ENCODE data around the gene PLCB4.
A peak's percentile ranks its signal among the peaks of the same experiment; 100 is the strongest.

PLCB4 gene

DNA sequence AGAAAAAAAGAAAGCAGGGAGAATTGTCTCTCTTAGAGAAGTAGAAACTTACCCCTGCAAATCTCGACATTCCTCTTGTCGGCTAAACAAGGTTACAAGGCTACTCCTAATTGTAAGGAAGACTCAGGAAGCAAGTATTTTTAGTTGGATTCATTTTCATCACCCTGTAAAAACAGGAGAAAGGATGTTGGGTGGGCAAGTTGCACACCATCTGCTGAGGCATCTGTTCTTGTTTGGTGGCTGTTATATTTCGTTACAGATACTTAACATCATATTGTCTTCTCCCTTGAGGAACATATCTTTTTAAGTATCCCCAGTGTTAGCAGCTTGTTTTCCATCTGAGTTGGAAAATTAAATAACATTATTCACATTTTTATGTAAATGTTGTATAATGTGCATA is 187.5 kb downstream of the PLCB4 start:
- WGBS (ENCODE audit: extremely low coverage, insufficient coverage, insufficient read length), result no CpG with 5 or more reads among the region's 3 CpGs

DNA sequence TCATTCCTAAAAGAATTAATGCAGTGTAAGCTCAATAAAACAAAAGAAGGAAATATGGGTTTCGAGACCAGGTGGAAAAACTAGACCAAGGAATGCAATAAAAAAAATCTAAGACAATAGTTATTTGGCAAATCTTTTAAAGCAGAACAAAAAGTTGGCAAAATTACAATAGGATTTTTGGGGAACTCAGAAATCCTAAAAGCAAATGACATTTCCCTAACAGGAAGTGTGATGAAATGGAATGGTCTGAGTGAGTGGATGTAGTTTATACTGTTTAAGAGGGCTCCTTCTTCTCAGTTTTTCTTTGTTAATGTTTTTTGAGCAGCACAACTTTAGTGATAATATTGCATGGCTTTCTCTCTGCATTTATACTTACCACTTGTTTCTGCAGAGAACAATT is 190.0 kb downstream of the PLCB4 start:
- Histone ChIP-seq H2AFZ (ENCODE audit: insufficient read depth, low read length, poor library complexity) (no peak overlapping the region), H3K36me3 (ENCODE audit: control insufficient read depth in 1 of 2, insufficient read depth in 2 of 2, low read length in 2 of 2) (no peaks in the 10 kb centered on the region), H4K8ac (ENCODE audit: low read depth, low read length) (no peak overlapping the region), H3K4me1 (ENCODE audit: control insufficient read depth in 1 of 2, insufficient read depth in 2 of 2, low read length in 2 of 2) (no peaks in the 10 kb centered on the region), H3K27ac (ENCODE audit: low read depth, low read length) (no peak overlapping the region), H2BK5ac (ENCODE audit: low read depth, low read length, poor library complexity) (no peak overlapping the region), H3K4me2 (ENCODE audit: low read length) (no peak overlapping the region), H4K91ac (ENCODE audit: low read depth, low read length) (no peak overlapping the region), H3K14ac (ENCODE audit: low read length) (no peak overlapping the region), H3K79me2 (ENCODE audit: control insufficient read depth, insufficient read depth, low read length, poor library complexity) (no peaks in the 10 kb centered on the region), H3K9me3 (ENCODE audit: insufficient read depth, low read depth, low read length) (no peaks in the 10 kb centered on the region), H3K4me3 (ENCODE audit: low read depth, low read length) (no peak overlapping the region), H3K27me3 (ENCODE audit: insufficient read depth, low read length) (no peaks in the 10 kb centered on the region), H3K4ac (ENCODE audit: low read depth, low read length) (no peak overlapping the region), H2BK120ac (ENCODE audit: insufficient read depth, low read length, poor library complexity) (no peak overlapping the region), H4K12ac (ENCODE audit: low read depth, low read length) (no peak overlapping the region), H2AK5ac (ENCODE audit: low read length) (no peak overlapping the region), H3K9ac (ENCODE audit: low read length) (no peak overlapping the region), H3K18ac (ENCODE audit: low read length) (no peak overlapping the region), H3K23ac (ENCODE audit: low read length) (no peak overlapping the region), H2BK12ac (ENCODE audit: low read length) (no peak overlapping the region), H3K79me1 (ENCODE audit: low read length) (no peaks in the 10 kb centered on the region)
- peak in 1 of 2 donors; percentile 9 for DNase-seq
- WGBS (ENCODE audit: extremely low coverage, insufficient coverage, insufficient read length), result no CpG with 5 or more reads among the region's 1 CpG

More for the DNA sequence above, 187.5 kb downstream of the PLCB4 start:
- H2BK12ac ChIP-seq (ENCODE audit: low read length), result no peak overlapping the region
- no peak overlapping the region for H4K91ac ChIP-seq (ENCODE audit: low read depth, low read length)
- no peak overlapping the region for H3K4ac ChIP-seq (ENCODE audit: low read depth, low read length)
- H3K79me1 ChIP-seq (ENCODE audit: low read length), result no peaks in the 10 kb centered on the region
- H3K4me2 ChIP-seq (ENCODE audit: low read length), result no peak overlapping the region
- no peak overlapping the region for H2BK120ac ChIP-seq (ENCODE audit: insufficient read depth, low read length, poor library complexity)
- H2AK5ac ChIP-seq (ENCODE audit: low read length), result no peak overlapping the region
- DNase-seq, result no peak
- no peak overlapping the region for H4K8ac ChIP-seq (ENCODE audit: low read depth, low read length)
- no peak overlapping the region for H3K4me3 ChIP-seq (ENCODE audit: low read depth, low read length)
- no peaks in the 10 kb centered on the region for H3K36me3 ChIP-seq (ENCODE audit: control insufficient read depth in 1 of 2, insufficient read depth in 2 of 2, low read length in 2 of 2)
- H3K27ac ChIP-seq (ENCODE audit: low read depth, low read length), result no peak overlapping the region
- no peak overlapping the region for H3K14ac ChIP-seq (ENCODE audit: low read length)
- H3K23ac ChIP-seq (ENCODE audit: low read length), result no peak overlapping the region
- H3K9me3 ChIP-seq (ENCODE audit: insufficient read depth, low read depth, low read length), result no peaks in the 10 kb centered on the region
- H2AFZ ChIP-seq (ENCODE audit: insufficient read depth, low read length, poor library complexity), result no peak overlapping the region
- no peak overlapping the region for H3K18ac ChIP-seq (ENCODE audit: low read length)
- H3K79me2 ChIP-seq (ENCODE audit: control insufficient read depth, insufficient read depth, low read length, poor library complexity), result no peaks in the 10 kb centered on the region
- no peak overlapping the region for H4K12ac ChIP-seq (ENCODE audit: low read depth, low read length)
- H3K9ac ChIP-seq (ENCODE audit: low read length), result no peak overlapping the region
- H3K4me1 ChIP-seq (ENCODE audit: control insufficient read depth in 1 of 2, insufficient read depth in 2 of 2, low read length in 2 of 2), result no peaks in the 10 kb centered on the region
- no peaks in the 10 kb centered on the region for H3K27me3 ChIP-seq (ENCODE audit: insufficient read depth, low read length)
- H2BK5ac ChIP-seq (ENCODE audit: low read depth, low read length, poor library complexity), result no peak overlapping the region

DNA sequence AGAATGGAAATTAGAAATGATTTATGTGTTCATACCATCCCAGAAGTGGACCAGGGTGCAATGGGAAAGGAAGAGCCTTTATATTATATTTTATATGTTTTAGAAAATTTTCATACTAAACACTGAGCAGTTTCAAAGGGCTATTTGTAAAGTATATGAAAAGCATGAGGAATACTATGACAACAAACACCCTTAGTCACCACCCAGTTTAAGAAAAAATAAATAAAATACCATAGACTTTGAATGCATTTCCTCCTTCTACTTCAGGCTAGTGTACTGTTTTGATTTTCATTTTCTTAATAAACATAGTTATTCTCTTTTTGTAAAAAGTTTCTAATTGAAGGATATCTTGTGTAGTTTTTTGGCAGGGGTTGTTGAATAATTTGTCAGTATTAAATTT is 191.1 kb downstream of the PLCB4 start:
- Histone ChIP-seq H3K4me3 (ENCODE audit: low read depth, low read length) (no peak overlapping the region), H3K4me1 (ENCODE audit: control insufficient read depth in 1 of 2, insufficient read depth in 2 of 2, low read length in 2 of 2) (no peaks in the 10 kb centered on the region)

DNA sequence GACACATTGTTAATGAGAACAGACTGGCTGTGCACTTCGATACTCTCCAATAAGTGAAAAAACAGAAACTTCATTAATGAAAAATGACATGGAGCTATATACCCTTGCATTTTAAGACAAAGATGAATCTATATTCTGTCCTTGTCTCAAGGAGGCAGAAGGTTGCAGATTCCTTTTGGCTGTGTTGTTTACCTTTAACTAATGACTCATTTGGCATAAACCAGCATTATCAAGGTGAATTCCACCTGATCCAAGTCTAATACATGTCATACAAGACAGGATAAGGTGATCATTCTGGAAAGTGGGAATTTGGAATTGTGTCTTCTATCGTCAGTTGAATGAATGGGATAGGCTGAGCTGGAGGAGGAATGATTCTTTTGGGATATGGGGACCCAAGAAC is 192.9 kb downstream of the PLCB4 start:
- Histone ChIP-seq H2BK12ac (ENCODE audit: low read length) (no peak overlapping the region), H4K91ac (ENCODE audit: low read depth, low read length) (no peak overlapping the region), H2BK5ac (ENCODE audit: low read depth, low read length, poor library complexity) (no peak overlapping the region), H4K12ac (ENCODE audit: low read depth, low read length) (no peak overlapping the region), H3K36me3 (ENCODE audit: control insufficient read depth in 1 of 2, insufficient read depth in 2 of 2, low read length in 2 of 2) (no peaks in the 10 kb centered on the region), H3K4me2 (ENCODE audit: low read length) (no peak overlapping the region), H2BK120ac (ENCODE audit: insufficient read depth, low read length, poor library complexity) (no peak overlapping the region), H3K79me2 (ENCODE audit: control insufficient read depth, insufficient read depth, low read length, poor library complexity) (no peaks in the 10 kb centered on the region), H3K14ac (ENCODE audit: low read length) (no peak overlapping the region), H4K8ac (ENCODE audit: low read depth, low read length) (no peak overlapping the region), H3K9me3 (ENCODE audit: insufficient read depth, low read depth, low read length) (no peaks in the 10 kb centered on the region), H3K18ac (ENCODE audit: low read length) (no peak overlapping the region), H3K23ac (ENCODE audit: low read length) (no peak overlapping the region), H3K9ac (ENCODE audit: low read length) (no peak overlapping the region), H3K4ac (ENCODE audit: low read depth, low read length) (no peak overlapping the region), H2AK5ac (ENCODE audit: low read length) (no peak overlapping the region), H3K4me1 (ENCODE audit: control insufficient read depth in 1 of 2, insufficient read depth in 2 of 2, low read length in 2 of 2) (no peaks in the 10 kb centered on the region), H3K4me3 (ENCODE audit: low read depth, low read length) (no peak overlapping the region), H3K27me3 (ENCODE audit: insufficient read depth, low read length) (no peaks in the 10 kb centered on the region), H3K27ac (ENCODE audit: low read depth, low read length) (no peak overlapping the region), H2AFZ (ENCODE audit: insufficient read depth, low read length, poor library complexity) (no peak overlapping the region), H3K79me1 (ENCODE audit: low read length) (no peaks in the 10 kb centered on the region)
- WGBS (ENCODE audit: extremely low coverage, insufficient coverage, insufficient read length), result no CpG with 5 or more reads among the region's 2 CpGs
- DNase-seq, result no peak

More for the DNA sequence above, 191.1 kb downstream of the PLCB4 start:
- Histone ChIP-seq H2BK12ac (ENCODE audit: low read length) (no peak overlapping the region), H3K14ac (ENCODE audit: low read length) (no peak overlapping the region), H3K27ac (ENCODE audit: low read depth, low read length) (no peak overlapping the region), H3K36me3 (ENCODE audit: control insufficient read depth in 1 of 2, insufficient read depth in 2 of 2, low read length in 2 of 2) (no peaks in the 10 kb centered on the region), H2AFZ (ENCODE audit: insufficient read depth, low read length, poor library complexity) (no peak overlapping the region), H4K8ac (ENCODE audit: low read depth, low read length) (no peak overlapping the region), H3K79me1 (ENCODE audit: low read length) (no peaks in the 10 kb centered on the region), H4K91ac (ENCODE audit: low read depth, low read length) (no peak overlapping the region), H2AK5ac (ENCODE audit: low read length) (no peak overlapping the region), H3K4me2 (ENCODE audit: low read length) (no peak overlapping the region), H3K9me3 (ENCODE audit: insufficient read depth, low read depth, low read length) (no peaks in the 10 kb centered on the region), H3K27me3 (ENCODE audit: insufficient read depth, low read length) (no peaks in the 10 kb centered on the region), H2BK5ac (ENCODE audit: low read depth, low read length, poor library complexity) (no peak overlapping the region), H2BK120ac (ENCODE audit: insufficient read depth, low read length, poor library complexity) (no peak overlapping the region), H3K23ac (ENCODE audit: low read length) (no peak overlapping the region), H3K18ac (ENCODE audit: low read length) (no peak overlapping the region), H3K79me2 (ENCODE audit: control insufficient read depth, insufficient read depth, low read length, poor library complexity) (no peaks in the 10 kb centered on the region), H4K12ac (ENCODE audit: low read depth, low read length) (no peak overlapping the region), H3K9ac (ENCODE audit: low read length) (no peak overlapping the region), H3K4ac (ENCODE audit: low read depth, low read length) (no peak overlapping the region)
- DNase-seq, result no peak
